C4-2B (cell line): Measurements from ENCODE around the gene C1S.

Experiments used
- ZFX ChIP-seq: fragments of 450-650 bp; IDR thresholded peaks from 2 replicates; pipeline ENCODE4 v1.6.1; 2017
- TF ChIP-seq, protein P1 (sequence below): fragments of 450-650 bp; conservative IDR thresholded peaks from 2 replicates; pipeline ENCODE4 v1.5.1; 2017; ENCODE audit warnings: mild to moderate bottlenecking

DNA sequence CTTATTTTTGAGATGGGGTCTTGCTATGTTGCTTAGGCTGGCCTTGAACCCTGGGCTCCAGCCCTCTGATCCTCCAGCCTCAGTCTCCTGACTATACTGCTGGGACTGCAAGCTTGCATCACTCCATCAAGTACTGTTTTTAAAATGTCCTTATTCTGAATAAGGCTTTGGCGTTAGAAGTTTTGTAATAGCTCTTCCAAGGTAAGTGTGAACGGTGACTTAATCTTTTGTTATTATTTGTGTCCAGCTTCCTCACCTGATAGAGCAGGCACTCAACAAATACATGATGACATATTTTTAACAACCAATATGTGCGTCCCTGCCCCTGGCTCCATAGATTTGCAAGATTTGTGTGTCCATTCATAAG, 47.1 kb downstream of the C1S start:
- TF ChIP-seq, protein P1, sequence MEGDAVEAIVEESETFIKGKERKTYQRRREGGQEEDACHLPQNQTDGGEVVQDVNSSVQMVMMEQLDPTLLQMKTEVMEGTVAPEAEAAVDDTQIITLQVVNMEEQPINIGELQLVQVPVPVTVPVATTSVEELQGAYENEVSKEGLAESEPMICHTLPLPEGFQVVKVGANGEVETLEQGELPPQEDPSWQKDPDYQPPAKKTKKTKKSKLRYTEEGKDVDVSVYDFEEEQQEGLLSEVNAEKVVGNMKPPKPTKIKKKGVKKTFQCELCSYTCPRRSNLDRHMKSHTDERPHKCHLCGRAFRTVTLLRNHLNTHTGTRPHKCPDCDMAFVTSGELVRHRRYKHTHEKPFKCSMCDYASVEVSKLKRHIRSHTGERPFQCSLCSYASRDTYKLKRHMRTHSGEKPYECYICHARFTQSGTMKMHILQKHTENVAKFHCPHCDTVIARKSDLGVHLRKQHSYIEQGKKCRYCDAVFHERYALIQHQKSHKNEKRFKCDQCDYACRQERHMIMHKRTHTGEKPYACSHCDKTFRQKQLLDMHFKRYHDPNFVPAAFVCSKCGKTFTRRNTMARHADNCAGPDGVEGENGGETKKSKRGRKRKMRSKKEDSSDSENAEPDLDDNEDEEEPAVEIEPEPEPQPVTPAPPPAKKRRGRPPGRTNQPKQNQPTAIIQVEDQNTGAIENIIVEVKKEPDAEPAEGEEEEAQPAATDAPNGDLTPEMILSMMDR, result no peak
- TF ChIP-seq ZFX, result no peak
